ENCODE results near the gene LRRC26. TPM values are rescaled to one million over a fixed set of nuclear protein-coding genes. Genes with fewer than 3 reads are reported as not detected.
A peak's percentile ranks its signal among the peaks of the same experiment; 100 is the strongest.

Gene LRRC26
- polyA plus RNA-seq, 1 donor = not detected

GRCh38 chr9:137182836-137183235 lies 13.0 kb upstream of the LRRC26 start:
- DNase-seq = no peak

- no peak for DNase-seq
These were observed 11.8 kb upstream of the LRRC26 start for GRCh38 chr9:137181680-137182079.

GRCh38 chr9:137180491-137180890 lies 10.6 kb upstream of the LRRC26 start:
- DNase-seq = no peak

GRCh38 chr9:137179761-137180160 lies 9.9 kb upstream of the LRRC26 start:
- DNase-seq = no peak

DNA sequence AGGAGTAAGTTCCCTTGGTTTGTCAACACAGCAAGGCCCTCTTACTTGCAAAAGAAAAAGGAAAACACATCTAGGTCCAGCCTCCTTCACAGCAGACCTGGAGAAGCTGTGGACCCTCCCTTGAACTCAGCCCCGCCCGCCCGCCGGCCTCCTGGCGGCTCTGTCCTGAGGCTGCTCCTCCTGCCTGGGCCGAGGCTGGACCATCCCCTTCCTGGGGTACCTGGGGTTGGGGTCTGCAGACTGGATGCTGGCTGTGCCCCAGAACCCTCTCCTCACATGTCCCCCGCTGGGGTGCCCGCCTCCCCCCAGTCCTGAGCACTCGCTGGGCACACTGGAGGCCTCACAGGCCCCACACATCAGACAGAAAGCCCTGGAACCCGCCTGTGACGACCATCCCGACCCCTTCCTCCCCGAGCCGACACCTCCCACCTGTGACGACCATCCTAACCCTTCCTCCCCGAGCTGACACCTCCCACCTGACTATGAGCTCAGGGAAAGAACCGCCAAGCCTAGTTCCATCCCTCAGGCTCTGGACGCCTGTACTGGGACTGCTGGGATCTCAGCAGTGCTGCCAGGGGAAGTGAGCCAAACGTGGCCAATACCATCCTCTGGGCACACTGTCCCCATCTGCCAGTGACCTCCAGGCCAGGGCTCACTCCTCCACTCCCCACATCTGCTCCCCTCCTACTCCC lies 9.2 kb upstream of the LRRC26 start:
- DNase-seq = no peak

- DNase-seq = no peak
These were observed 8.5 kb upstream of the LRRC26 start for GRCh38 chr9:137178201-137178938.

DNA sequence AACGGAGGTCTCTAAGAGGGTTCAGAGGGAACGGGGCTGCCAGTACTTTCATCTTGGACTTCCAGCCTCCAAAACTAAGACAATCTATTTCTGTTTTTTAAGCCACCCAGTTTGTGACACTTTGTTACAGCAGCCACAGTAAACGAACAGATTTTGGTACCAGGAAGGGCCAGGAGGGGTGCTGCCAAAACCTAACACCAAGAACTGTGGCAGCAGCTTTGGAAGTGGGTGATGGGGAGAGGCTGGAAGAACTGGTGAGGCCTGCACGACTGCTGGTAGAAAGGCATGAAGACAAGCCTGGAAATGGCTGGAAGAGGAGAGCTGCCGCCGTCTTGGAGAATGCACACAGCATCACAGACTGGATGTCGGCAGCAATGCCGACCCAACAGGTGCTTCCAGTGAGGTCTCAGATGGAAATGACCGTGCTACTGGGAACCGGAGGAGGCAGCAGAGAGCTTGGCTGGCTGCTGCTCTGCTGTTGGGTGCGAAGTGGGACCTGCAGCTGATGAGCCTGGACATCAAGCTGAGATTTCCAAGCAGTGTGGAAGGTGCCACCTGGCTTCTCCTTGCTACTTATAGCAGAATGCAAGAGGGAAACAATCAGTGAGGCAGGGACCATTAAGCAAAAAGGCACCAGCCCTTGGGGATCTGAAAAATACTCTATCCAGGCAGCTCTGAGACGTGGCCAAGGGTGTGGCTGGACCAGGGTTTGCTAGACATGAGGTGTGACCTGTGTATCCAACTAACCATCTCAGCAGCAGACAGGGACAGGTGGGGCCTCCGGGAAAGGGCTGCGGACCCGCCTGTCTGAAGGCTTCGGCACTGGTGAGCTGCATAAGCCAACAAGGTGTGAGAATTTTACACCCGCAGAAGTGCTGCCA lies 6.7 kb upstream of the LRRC26 start:
- DNase-seq = no peak

GRCh38 chr9:137175345-137175961 lies 5.6 kb upstream of the LRRC26 start:
- DNase-seq = no peak

GRCh38 chr9:137174722-137175293 lies 5.0 kb upstream of the LRRC26 start:
- no peak for DNase-seq

DNA sequence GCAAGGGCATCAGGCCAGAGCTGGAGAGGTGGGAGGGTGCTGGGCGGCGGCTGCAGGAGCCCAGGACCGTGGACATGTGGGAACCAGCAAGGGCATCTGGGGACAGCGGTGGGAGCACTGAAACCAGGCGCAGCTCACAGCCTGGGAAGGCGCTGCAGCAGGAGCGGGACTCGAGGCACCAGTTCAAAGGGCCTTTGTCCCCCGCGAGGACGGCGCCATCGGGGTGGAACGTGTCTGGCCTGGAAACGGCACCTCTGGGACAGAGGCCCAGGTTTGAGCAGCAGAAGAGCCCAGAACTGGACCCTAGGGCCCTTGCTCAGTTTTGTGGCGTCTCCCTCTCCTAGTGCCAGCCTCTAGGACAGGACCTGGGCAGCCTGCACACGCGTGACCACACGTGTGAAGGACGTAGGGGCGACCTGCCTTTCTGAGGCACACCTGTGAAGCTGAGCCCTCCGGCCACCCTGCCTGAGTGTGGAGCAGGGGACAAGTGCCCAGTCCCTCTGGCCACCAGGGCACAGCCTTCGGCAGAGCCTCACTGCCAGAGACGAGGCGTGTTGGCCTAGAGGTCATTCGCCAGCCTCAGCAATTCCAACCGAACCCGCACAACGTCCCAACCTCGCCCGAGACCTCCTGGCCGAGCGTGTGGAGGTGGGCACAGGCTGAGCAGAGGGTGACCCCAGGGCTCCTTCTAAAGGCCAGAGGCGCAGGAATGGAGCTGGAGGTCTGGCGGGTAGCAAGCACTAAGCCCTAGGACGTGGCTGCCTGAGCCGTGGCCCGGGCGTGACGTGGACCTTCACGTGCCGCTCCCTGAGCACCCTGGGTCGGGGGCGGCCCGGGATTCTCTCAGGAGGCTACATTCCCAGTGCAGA lies 4.2 kb upstream of the LRRC26 start:
- DNase-seq = no peak

GRCh38 chr9:137172901-137173795 lies 3.3 kb upstream of the LRRC26 start:
- no peak for DNase-seq

DNA sequence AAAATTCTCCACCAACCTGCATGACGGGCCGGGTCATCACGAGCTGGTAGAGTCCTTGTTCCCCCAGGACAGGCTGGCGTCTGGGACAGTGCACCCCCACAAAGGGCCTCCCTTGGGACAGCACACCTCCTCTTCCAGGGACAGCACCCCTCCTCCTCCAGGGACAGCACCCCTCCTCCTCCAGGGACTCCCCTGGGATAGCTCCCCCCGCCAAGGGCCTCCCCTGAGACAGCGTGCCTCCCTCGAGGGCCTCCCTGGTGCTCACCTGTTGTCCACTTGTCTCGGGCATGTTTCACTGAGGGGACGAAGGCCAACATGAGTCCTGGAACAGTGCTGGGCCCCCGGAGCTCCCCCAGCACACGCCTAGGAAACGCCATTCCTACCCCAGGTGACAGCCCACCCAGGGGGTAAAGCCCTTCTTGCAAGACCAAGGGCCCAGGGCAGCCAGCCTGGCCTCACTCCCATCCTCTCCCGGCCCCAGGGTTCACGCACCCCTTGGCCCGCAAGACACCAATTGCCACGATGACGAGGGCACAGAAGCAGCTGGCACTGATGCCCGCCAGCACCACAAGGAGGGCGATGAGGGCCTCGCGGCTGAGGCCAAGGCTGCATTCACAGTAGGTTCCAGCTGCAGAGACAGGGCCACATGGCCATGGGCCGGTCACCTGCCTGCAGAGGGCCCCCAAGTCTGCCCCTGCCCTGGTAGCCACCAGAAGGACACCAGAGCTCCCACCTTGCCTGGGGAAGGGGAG lies 1.5 kb upstream of the LRRC26 start:
- DNase-seq = no peak

GRCh38 chr9:137170486-137171148 lies 766 bp upstream of the LRRC26 start:
- no peak for DNase-seq

DNA sequence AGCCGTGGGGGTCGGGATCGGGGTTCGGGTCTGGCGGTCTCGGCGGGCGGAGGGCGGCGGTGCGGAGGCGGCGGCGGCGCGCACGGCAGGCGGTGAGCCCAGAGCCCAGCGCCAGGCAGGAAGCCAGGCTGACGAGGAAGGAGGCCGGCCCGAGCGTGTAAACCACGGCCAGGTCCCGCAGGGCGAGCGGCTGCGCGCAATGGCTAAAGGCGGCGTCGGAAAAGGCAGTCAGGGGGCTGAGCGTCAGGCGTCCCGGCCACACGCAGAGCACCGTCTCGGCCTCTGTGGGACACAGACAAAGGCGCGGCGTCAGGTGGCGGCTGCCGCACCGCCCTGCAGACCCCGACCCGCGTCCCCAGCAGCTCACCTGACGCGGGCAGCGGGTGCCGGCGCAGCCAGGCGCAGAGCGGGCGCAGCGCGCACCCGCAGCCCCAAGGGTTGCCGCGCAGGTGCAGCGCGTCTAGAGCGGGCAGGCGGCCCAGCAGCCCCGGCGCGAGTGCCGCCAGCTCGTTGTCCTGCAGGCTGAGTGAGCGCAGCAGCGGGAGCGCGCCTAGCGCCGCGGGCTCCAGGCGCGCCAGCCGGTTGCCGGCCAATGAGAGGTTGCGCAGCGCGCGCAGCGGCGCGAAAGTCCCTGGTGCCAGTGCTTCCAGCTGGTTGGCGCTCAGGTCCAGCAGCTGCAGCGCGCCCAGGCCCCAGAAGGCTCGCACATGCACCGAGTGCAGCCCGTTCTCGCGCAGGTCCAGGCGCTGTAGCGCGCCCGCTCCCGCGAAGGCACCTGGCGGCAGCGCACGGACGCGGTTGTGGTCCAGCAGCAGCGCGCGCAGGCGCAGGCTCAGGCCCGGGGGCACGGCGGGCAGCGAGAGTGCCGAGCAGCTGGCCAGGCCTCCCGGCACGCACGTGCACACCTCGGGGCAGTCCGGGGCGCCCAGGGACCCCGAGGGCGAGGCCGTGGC lies 671 bp downstream of the LRRC26 start:
- peak; percentile 48 for DNase-seq

- no peak for DNase-seq
These were observed 1.3 kb downstream of the LRRC26 start for GRCh38 chr9:137168573-137168903.

DNA sequence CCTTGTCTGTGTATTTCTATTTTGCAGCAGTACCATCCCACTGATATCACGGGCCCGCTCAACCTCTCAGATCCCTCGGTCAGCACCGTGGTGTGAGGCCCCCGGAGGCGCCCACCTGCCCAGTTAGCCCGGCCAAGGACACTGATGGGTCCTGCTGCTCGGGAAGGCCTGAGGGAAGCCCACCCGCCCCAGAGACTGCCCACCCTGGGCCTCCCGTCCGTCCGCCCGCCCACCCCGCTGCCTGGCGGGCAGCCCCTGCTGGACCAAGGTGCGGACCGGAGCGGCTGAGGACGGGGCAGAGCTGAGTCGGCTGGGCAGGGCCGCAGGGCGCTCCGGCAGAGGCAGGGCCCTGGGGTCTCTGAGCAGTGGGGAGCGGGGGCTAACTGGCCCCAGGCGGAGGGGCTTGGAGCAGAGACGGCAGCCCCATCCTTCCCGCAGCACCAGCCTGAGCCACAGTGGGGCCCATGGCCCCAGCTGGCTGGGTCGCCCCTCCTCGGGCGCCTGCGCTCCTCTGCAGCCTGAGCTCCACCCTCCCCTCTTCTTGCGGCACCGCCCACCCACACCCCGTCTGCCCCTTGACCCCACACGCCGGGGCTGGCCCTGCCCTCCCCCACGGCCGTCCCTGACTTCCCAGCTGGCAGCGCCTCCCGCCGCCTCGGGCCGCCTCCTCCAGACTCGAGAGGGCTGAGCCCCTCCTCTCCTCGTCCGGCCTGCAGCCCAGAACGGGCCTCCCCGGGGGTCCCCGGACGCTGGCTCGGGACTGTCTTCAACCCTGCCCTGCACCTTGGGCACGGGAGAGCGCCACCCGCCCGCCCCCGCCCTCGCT lies 1.9 kb downstream of the LRRC26 start:
- DNase-seq = no peak

GRCh38 chr9:137167277-137167746 lies 2.5 kb downstream of the LRRC26 start:
- DNase-seq = no peak
